K562 (cell line): Measurements from ENCODE around the gene RSPO1. TPM values are rescaled to one million over a fixed set of nuclear protein-coding genes. Genes with fewer than 3 reads are reported as not detected.

ENCODE experiments used
- BMI1 ChIP-seq: fragments of 150-350 bp; IDR thresholded peaks from 2 replicates; pipeline ENCODE4 v1.6.1; 2014; ENCODE audit warnings: low read length
- C11orf30 ChIP-seq: fragments of 450-650 bp; IDR thresholded peaks from 2 replicates; pipeline ENCODE4 v1.6.1; 2016; ENCODE audit warnings: low read depth, mild to moderate bottlenecking
- CBX3 ChIP-seq, 2 experiments: IDR thresholded peaks; 1 replicate in 1 of 2; 2 replicates in 1 of 2; pipeline ENCODE4 v1.6.1; 2012; ENCODE audit warnings: inconsistent platforms in 2 of 2, low read length in 2 of 2, borderline replicate concordance in 1 of 2, control low read depth in 1 of 2
- ESRRB ChIP-seq: fragments of 250-450 bp; sonication (Bioruptor Pico); IDR thresholded peaks from 2 replicates; pipeline ENCODE4 v1.5.0; 2020; ENCODE audit warnings: mild to moderate bottlenecking, moderate library complexity, borderline replicate concordance
- FOXM1 ChIP-seq, 2 experiments: fragments of 450-650 bp in 1 of 2; sonication (generic) in 1 of 2; formaldehyde crosslinking in 1 of 2; IDR thresholded peaks; 2 replicates each; pipeline versions ENCODE4 v1.6.1 to v1.9.0; 2017 to 2022; ENCODE audit warnings: low read depth in 2 of 2, mild to moderate bottlenecking in 2 of 2, missing genetic modification reagents in 1 of 2, moderate library complexity in 1 of 2
- MAFF ChIP-seq: IDR thresholded peaks from 2 replicates; pipeline ENCODE4 v1.6.1; 2012; ENCODE audit warnings: low read length, improper control_type of control experiment
- MYC ChIP-seq, 2 experiments: fragments of 250-450 bp in 1 of 2; sonication (Bioruptor Pico) in 1 of 2; IDR thresholded peaks; 2 replicates each; pipeline versions ENCODE4 v1.5.1 to v1.6.1; 2012 to 2021; ENCODE audit warnings: low read depth in 2 of 2, borderline replicate concordance in 1 of 2, improper control_type of control experiment in 1 of 2, low read length in 1 of 2, mild to moderate bottlenecking in 1 of 2, moderate library complexity in 1 of 2
- NR4A1 ChIP-seq, 2 experiments: fragments of 250-450 bp in 1 of 2; fragments of 450-650 bp in 1 of 2; sonication (Bioruptor Pico) in 1 of 2; IDR thresholded peaks; 2 replicates each; pipeline versions ENCODE4 v1.4.0 to v1.6.1; 2016 to 2020; ENCODE audit warnings: mild to moderate bottlenecking in 2 of 2, missing compliant biosample characterization in 1 of 2, missing genetic modification characterization in 1 of 2, moderate library complexity in 1 of 2
- PCBP2 ChIP-seq: fragments of 200-400 bp; formaldehyde crosslinking; IDR thresholded peaks from 2 replicates; pipeline ENCODE4 v1.6.1; 2018; ENCODE audit warnings: low read length, low read depth, mild to moderate bottlenecking, moderate library complexity; ENCODE audit not compliant: poor library complexity, severe bottlenecking
- POU5F1 ChIP-seq: fragments of 150-350 bp; IDR thresholded peaks from 2 replicates; pipeline ENCODE4 v1.6.1; 2014; ENCODE audit warnings: borderline replicate concordance, low read length, low read depth, mild to moderate bottlenecking; ENCODE audit not compliant: partially characterized antibody
- PTRF ChIP-seq: fragments of 450-650 bp; IDR thresholded peaks from 2 replicates; pipeline ENCODE4 v1.6.1; 2016; ENCODE audit warnings: mild to moderate bottlenecking, missing genetic modification characterization, missing compliant biosample characterization
- RBM25 ChIP-seq: fragments of 200-400 bp; formaldehyde crosslinking; IDR thresholded peaks from 2 replicates; pipeline ENCODE4 v1.6.1; 2018; ENCODE audit warnings: low read length, low read depth, moderate library complexity; ENCODE audit not compliant: severe bottlenecking
- polyA plus RNA-seq, 8 experiments: library from polyadenylated mRNA; depleted of rRNA in 4 of 8; stranded (reverse) in 5 of 8; unstranded in 3 of 8; fragments of >200 nt; fragmentation: Nextera tagmentation in 2 of 8; fragmentation: Illumina TruSeq in 1 of 8; extraction: Ambion mirVana in 2 of 8; extraction: Trizol in 1 of 8; gene quantifications; 2 replicates each; pipeline versions ENCODE4 v1.2.1 to v1.2.3, GENCODE V29; 2011 to 2014; ENCODE audit warnings: inconsistent platforms in 1 of 8, missing spikeins in 1 of 8
- total RNA-seq, 7 experiments: library from RNA; depleted of rRNA in 6 of 7; stranded (reverse); fragments of >200 nt in 6 of 7; fragmentation: Illumina TruSeq in 2 of 7; extraction: Trizol in 2 of 7; gene quantifications; 2 replicates each; pipeline versions ENCODE4 v1.2.1 to v1.2.3, GENCODE V29; 2011 to 2021; ENCODE audit warnings: low replicate concordance in 1 of 7
- TF ChIP-seq, protein P1 (sequence below): fragments of 450-650 bp; IDR thresholded peaks from 2 replicates; pipeline ENCODE4 v1.6.1; 2016; ENCODE audit warnings: missing biosample characterization, missing genetic modification characterization
- TF ChIP-seq, protein P2 (sequence below): fragments of 450-650 bp; conservative IDR thresholded peaks from 2 replicates; pipeline ENCODE4 v1.6.1; 2016; ENCODE audit warnings: missing genetic modification characterization, low read depth, mild to moderate bottlenecking, missing compliant biosample characterization, moderate library complexity
- TF ChIP-seq, protein P3 (sequence below): fragments of 450-650 bp; IDR thresholded peaks from 2 replicates; pipeline ENCODE4 v1.6.1; 2016; ENCODE audit warnings: mild to moderate bottlenecking
- TF ChIP-seq, protein P4 (sequence below): IDR thresholded peaks from 2 replicates; pipeline ENCODE4 v1.6.1; 2011; ENCODE audit warnings: borderline replicate concordance, low read depth, mild to moderate bottlenecking, moderate library complexity, low read length; ENCODE audit not compliant: insufficient read depth, poor library complexity, severe bottlenecking
- TF ChIP-seq, protein P5 (sequence below): fragments of 250-450 bp; sonication (Bioruptor Pico); IDR thresholded peaks from 2 replicates; pipeline ENCODE4 v1.5.0; 2021

Gene RSPO1
- total and polyA plus RNA-seq, 9 of the 15 experiments (the other 6 are each of a cell fraction or from before 2014, with no cell fraction given): not detected

DNA sequence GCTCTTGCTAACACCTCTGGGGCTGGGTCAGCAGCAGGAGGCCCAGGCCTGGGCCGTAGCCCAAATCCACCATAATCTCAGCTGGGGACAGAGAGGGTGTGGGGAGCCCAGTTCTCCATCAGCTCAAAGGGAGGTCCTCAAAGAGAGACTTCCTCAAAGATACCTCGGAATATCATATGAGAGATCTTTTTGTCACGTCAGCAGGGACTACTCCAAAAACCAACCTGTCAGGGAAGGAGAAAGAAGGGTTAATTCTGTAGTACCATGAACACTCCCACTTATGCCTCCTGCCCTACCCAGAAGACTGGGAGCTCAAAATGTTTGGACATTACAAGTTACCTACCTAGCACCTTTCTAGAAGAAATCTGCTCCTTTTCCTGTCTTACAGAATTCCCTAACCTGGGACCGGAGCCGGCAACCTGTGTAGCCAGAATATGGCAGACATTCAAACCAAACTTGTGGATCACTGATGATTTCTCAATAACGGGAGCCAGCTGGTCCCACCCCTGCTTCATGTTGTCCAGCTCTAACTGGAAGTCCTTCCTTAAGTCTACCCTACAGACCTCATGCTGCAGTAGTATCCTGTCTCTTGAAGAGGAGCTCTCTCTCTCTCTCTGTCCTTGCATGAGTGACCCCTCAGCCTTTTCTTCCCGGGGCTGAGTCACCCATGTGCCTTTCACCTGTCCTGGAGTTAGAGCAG is 4.8 kb downstream of the RSPO1 start (continued):
- TF ChIP-seq C11orf30 (peak; percentile 47; the same call in 1 of the 2 replicates), FOXM1 (IDR thresholded peaks at IDR 0.05; ENCODE audit: low read depth) (no peak), FOXM1 (CRISPR knock-in tag; IDR thresholded peaks at IDR 0.05; ENCODE audit: low read depth) (no peak), RBM25 (peak; percentile 60), CBX3 (IDR thresholded peaks at IDR 0.05; ENCODE audit: borderline replicate concordance in 1 of 2, low read length in 2 of 2) (no peak), PTRF (tag) (no peak), PCBP2 (no peak), ESRRB (CRISPR knock-in tag) (no peak), MYC (IDR thresholded peaks at IDR 0.05; ENCODE audit: low read depth, low read length) (no peak), MYC (CRISPR knock-in tag; IDR thresholded peaks at IDR 0.05; ENCODE audit: borderline replicate concordance, low read depth) (no peak), NR4A1 (CRISPR knock-in tag; IDR thresholded peaks at IDR 0.05) (no peak), NR4A1 (tag; IDR thresholded peaks at IDR 0.05) (no peak), MAFF (peak; percentile 54; the same call in 1 of the 2 replicates), POU5F1 (no peak), BMI1 (no peak)
- TF ChIP-seq, protein P1, sequence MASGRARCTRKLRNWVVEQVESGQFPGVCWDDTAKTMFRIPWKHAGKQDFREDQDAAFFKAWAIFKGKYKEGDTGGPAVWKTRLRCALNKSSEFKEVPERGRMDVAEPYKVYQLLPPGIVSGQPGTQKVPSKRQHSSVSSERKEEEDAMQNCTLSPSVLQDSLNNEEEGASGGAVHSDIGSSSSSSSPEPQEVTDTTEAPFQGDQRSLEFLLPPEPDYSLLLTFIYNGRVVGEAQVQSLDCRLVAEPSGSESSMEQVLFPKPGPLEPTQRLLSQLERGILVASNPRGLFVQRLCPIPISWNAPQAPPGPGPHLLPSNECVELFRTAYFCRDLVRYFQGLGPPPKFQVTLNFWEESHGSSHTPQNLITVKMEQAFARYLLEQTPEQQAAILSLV: no peak
- TF ChIP-seq, protein P2, sequence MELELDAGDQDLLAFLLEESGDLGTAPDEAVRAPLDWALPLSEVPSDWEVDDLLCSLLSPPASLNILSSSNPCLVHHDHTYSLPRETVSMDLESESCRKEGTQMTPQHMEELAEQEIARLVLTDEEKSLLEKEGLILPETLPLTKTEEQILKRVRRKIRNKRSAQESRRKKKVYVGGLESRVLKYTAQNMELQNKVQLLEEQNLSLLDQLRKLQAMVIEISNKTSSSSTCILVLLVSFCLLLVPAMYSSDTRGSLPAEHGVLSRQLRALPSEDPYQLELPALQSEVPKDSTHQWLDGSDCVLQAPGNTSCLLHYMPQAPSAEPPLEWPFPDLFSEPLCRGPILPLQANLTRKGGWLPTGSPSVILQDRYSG (tag): no peak
- TF ChIP-seq, protein P3, sequence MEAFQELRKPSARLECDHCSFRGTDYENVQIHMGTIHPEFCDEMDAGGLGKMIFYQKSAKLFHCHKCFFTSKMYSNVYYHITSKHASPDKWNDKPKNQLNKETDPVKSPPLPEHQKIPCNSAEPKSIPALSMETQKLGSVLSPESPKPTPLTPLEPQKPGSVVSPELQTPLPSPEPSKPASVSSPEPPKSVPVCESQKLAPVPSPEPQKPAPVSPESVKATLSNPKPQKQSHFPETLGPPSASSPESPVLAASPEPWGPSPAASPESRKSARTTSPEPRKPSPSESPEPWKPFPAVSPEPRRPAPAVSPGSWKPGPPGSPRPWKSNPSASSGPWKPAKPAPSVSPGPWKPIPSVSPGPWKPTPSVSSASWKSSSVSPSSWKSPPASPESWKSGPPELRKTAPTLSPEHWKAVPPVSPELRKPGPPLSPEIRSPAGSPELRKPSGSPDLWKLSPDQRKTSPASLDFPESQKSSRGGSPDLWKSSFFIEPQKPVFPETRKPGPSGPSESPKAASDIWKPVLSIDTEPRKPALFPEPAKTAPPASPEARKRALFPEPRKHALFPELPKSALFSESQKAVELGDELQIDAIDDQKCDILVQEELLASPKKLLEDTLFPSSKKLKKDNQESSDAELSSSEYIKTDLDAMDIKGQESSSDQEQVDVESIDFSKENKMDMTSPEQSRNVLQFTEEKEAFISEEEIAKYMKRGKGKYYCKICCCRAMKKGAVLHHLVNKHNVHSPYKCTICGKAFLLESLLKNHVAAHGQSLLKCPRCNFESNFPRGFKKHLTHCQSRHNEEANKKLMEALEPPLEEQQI: no peak
- TF ChIP-seq, protein P4, sequence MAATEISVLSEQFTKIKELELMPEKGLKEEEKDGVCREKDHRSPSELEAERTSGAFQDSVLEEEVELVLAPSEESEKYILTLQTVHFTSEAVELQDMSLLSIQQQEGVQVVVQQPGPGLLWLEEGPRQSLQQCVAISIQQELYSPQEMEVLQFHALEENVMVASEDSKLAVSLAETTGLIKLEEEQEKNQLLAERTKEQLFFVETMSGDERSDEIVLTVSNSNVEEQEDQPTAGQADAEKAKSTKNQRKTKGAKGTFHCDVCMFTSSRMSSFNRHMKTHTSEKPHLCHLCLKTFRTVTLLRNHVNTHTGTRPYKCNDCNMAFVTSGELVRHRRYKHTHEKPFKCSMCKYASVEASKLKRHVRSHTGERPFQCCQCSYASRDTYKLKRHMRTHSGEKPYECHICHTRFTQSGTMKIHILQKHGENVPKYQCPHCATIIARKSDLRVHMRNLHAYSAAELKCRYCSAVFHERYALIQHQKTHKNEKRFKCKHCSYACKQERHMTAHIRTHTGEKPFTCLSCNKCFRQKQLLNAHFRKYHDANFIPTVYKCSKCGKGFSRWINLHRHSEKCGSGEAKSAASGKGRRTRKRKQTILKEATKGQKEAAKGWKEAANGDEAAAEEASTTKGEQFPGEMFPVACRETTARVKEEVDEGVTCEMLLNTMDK: no peak
- TF ChIP-seq, protein P5, sequence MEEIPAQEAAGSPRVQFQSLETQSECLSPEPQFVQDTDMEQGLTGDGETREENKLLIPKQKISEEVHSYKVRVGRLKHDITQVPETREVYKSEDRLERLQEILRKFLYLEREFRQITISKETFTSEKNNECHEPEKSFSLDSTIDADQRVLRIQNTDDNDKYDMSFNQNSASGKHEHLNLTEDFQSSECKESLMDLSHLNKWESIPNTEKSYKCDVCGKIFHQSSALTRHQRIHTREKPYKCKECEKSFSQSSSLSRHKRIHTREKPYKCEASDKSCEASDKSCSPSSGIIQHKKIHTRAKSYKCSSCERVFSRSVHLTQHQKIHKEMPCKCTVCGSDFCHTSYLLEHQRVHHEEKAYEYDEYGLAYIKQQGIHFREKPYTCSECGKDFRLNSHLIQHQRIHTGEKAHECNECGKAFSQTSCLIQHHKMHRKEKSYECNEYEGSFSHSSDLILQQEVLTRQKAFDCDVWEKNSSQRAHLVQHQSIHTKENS: no peak
